RWPE1 (cell line): ENCODE data around the gene ZNF518B.
A peak's percentile ranks its signal among the peaks of the same experiment; 100 is the strongest.

Experiments
- CTCF ChIA-PET: fragments of 350-600 bp; sonication (Branson Sonifier 250); formaldehyde crosslinking; extraction: SDS; loops from one replicate; lab custom pipeline; 2021; lab: Yijun Ruan, JAX
- POLR2A ChIA-PET: fragments of 400-600 bp; formaldehyde crosslinking; extraction: SDS; loops from one replicate; lab custom pipeline; 2020; ENCODE audit warnings: antibody characterized with exemption; ENCODE audit not compliant: low non-redundant PET; lab: Yijun Ruan, JAX
- DNase-seq: peaks from one replicate; pipeline ENCODE4 v3.0.0; 2012; ENCODE audit warnings: low spot score
- H3K27ac ChIP-seq: fragments of 450-650 bp; 2 replicates; pipeline ENCODE4 v1.5.1; 2017
- TF ChIP-seq, protein P1 (sequence below): fragments of 450-650 bp; conservative IDR thresholded peaks from 2 replicates; pipeline ENCODE4 v1.5.1; 2017; ENCODE audit warnings: low read depth, mild to moderate bottlenecking

ZNF518B gene

DNA sequence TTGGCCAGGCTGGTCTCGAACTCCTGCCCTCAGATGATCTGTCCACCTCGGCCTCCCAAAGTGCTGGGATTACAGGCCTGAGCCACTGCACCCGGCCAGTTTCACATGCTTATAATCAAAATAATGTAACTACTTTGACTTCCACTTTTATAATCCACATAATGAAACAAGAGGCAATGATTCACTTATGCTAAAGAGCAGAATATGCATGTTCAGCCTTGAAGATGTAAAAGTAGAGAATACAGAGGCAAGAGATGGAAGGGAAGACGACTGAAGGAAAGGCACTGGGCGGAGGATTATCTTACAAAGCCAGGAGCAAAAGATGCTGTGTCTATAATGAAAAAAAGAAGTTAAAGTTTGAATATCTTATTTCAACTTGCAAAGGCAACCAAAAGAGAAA lies 13.3 kb upstream of the ZNF518B start:
- TF ChIP-seq, protein P1, sequence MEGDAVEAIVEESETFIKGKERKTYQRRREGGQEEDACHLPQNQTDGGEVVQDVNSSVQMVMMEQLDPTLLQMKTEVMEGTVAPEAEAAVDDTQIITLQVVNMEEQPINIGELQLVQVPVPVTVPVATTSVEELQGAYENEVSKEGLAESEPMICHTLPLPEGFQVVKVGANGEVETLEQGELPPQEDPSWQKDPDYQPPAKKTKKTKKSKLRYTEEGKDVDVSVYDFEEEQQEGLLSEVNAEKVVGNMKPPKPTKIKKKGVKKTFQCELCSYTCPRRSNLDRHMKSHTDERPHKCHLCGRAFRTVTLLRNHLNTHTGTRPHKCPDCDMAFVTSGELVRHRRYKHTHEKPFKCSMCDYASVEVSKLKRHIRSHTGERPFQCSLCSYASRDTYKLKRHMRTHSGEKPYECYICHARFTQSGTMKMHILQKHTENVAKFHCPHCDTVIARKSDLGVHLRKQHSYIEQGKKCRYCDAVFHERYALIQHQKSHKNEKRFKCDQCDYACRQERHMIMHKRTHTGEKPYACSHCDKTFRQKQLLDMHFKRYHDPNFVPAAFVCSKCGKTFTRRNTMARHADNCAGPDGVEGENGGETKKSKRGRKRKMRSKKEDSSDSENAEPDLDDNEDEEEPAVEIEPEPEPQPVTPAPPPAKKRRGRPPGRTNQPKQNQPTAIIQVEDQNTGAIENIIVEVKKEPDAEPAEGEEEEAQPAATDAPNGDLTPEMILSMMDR = no peak
- no peak for DNase-seq
- no peak overlapping the region for H3K27ac ChIP-seq
- CTCF ChIA-PET = no interaction called here
- POLR2A ChIA-PET = no interaction called here

DNA sequence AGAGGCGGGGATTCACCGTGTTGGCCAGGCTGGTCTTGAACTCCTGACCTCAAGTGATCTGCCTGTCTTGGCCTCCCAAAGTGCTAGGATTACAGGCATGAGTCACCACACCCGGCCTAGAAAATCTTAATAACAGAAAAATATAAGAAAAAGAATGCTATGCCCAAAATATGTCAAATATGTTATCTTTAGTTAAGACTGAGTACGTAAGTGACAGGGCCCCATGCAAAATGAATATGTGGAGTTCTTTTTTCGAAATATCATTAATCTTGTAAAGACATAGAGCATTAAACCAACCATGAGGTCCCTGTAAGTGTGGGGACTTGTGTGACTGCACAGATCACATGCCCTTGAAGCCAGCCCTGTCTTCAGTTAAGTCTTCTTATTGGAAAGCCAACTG lies 8.9 kb upstream of the ZNF518B start:
- ChIA-PET CTCF (no interaction called here), POLR2A (no interaction called here)
- DNase-seq = no peak
- TF ChIP-seq, protein P1 = no peak
- no peak overlapping the region for H3K27ac ChIP-seq

DNA sequence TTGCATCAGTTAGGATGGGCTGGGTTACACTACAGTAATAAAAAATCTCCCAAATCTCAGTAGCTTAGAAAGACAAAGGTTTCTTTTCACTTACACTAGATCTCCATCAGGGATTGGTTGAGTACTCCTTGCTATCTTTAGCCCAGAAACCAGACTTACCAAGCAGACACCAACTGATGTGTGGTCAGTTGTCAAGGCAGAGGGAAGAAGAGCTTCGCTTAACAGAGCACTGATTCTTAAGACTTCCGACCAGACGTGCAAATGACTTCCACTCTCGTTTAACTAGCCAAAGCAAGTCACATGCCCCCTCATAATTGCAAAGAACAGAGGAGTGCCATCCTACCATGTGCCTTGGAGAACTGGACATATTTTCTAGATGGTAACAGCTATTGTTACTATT lies 5.7 kb upstream of the ZNF518B start:
- ChIA-PET POLR2A (no interaction called here), CTCF (interaction anchor here (0.6 kb wide), 1 partner anchor 508 kb away, joined by 3 read pairs; no protein-coding TSS in a partner anchor)
- no peak overlapping the region for H3K27ac ChIP-seq
- TF ChIP-seq, protein P1 = no peak
- no peak for DNase-seq

DNA sequence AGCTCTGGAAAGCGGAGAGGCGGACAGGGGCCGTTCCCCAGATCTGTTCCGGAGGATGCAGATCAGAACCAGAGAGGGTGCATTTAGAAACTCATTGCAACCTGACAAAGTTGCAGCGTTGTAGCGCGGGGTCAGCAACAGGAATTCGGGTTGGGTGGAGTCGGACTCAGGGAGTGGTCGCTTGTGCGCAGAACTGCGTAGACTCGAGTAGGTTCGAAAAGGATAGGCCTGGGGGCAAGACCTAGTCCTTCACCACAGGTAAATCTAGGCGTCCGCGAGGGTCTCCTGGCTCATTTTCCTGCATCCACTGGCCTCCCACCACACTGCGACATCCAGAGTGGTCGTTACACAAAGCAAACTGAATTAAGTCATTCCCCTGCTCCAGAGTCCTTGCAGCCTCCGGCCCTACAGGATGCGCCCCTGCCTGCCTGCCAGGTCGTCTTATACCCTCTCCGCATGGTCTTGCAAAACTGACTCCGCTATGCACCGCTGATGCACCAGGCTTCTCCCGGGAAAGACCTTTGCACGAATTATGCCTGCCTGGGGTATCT lies 4.7 kb upstream of the ZNF518B start:
- TF ChIP-seq, protein P1 = no peak
- CTCF ChIA-PET = interaction anchor here (0.6 to 1.0 kb wide), 4 partner anchors 15 to 88 kb away, joined by 3 to 5 read pairs (median 4); no protein-coding TSS in a partner anchor
- no peak for DNase-seq
- POLR2A ChIA-PET = no interaction called here
- H3K27ac ChIP-seq = no peak overlapping the region

DNA sequence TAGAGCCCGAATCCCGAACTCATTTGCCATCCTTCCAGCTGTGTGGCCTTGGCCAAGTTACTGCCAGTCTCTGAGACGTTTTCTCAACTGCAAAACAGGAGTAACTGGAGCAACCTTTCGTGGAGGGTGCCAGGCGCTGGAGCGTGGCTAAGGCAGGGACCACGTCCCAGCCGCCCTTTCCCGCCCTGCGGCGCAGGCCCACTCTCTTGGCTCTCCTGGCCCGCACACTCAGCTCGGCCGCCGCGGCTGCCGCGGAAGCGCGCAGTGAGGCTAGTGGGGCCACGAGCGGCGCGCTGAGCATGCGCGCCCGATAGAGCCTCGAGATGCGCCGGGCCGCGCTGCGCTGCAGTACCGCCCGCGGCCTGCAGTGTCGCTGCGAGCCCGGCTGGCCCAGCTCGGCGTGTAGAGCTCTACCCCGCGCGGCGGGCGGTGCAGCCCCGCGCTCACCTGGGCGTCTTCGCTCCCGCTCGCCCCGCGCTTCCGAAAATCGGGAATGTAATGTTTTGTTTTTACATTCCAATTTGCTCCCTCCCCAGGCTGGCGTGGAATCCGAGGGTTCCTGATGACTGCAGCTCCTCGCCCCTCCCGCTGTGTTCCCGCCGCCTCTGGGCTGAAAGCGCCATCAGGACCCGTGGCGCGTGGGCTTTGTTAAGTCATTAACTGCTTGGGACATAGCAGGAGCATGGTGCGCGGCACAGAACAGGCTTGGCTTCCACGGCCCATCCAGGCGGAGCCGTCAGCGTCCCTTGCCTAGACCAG lies 4.0 kb upstream of the ZNF518B start:
- H3K27ac ChIP-seq = no peak overlapping the region
- TF ChIP-seq, protein P1 = peak; percentile 50; the same call in 1 of the 2 replicates
- ChIA-PET CTCF (interaction anchor here (0.6 to 1.8 kb wide), 5 partner anchors 16 to 89 kb away, joined by 3 to 8 read pairs (median 4); no protein-coding TSS in a partner anchor), POLR2A (no interaction called here)
- DNase-seq = peak; percentile 24

DNA sequence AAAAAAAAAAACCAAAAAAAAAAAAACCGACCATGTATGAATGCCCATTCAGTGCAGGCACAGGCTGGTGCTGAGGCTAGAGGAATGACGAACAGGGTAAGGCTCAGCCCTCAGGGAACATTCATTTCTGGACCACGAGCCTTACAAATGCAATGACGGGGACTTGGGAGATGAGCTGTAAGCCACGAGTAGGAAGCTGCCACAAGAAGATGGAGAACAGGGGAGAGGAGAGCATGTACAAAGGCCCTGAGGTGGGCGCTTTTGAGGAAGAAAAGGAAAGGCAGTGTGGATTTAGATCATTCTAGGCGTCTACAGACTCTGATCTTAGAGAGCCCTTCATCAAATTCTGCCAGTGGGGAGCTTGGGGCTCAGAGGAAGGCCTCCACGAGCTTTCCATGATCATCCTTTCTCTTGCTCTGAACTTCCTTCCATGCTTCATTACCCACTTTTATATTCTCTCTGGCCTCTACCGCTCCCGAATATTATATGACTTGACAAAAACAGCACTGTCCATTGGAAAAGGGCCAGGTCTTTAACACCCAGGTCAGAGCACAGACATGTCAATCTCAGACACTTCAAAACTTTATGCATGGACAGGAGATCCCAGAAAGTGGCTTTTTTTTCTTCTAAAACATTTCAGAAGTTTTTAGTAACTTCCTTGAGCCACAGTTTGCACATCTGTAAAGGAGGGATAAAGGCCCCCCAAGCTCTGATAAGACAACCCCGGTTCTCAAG lies 3.3 kb upstream of the ZNF518B start:
- TF ChIP-seq, protein P1 = no peak
- H3K27ac ChIP-seq = no peak overlapping the region
- DNase-seq = no peak
- ChIA-PET CTCF (interaction anchor here (0.6 to 1.8 kb wide), 2 partner anchors 17 to 77 kb away, joined by 3 to 8 read pairs; no protein-coding TSS in a partner anchor), POLR2A (no interaction called here)
